Gastroesophageal sphincter (tissue), 4 donors: ENCODE data around the gene RHOA. TPM values are rescaled to one million over a fixed set of nuclear protein-coding genes. Genes with fewer than 3 reads are reported as not detected.
A peak's percentile ranks its signal among the peaks of the same experiment; 100 is the strongest.

Experiments used
- ATAC-seq: fragments of 150-250 bp; one replicate; pipeline ENCODE4 v1.9.1; 2016; ENCODE audit warnings: mild to moderate bottlenecking, moderate library complexity
- H3K27ac ChIP-seq, 4 donors: fragments of 200-600 bp; sonication (generic) in 3 of 4; 1 replicate in 3 of 4; 2 replicates in 1 of 4; pipeline ENCODE4 v1.5.1; 2016 to 2019
- H3K27me3 ChIP-seq: fragments of 200-600 bp; sonication (generic); one replicate; pipeline ENCODE4 v1.5.1; 2019
- H3K36me3 ChIP-seq, 2 donors: fragments of 200-600 bp; sonication (generic); one replicate each; pipeline ENCODE4 v1.5.1; 2019; ENCODE audit warnings: control low read depth in 1 of 2
- H3K4me1 ChIP-seq, 3 donors: fragments of 200-600 bp; sonication (generic); 1 replicate in 2 of 3; 2 replicates in 1 of 3; pipeline ENCODE4 v1.5.1; 2016 to 2019; ENCODE audit warnings: control low read depth in 2 of 3
- H3K4me3 ChIP-seq, 2 donors: fragments of 200-600 bp; sonication (generic); one replicate each; pipeline ENCODE4 v1.5.1; 2019; ENCODE audit warnings: mild to moderate bottlenecking in 1 of 2, moderate library complexity in 1 of 2
- H3K9me3 ChIP-seq, 3 donors: fragments of 200-600 bp; sonication (generic); one replicate each; pipeline ENCODE4 v1.5.1; 2017 to 2019; ENCODE audit warnings: control low read depth in 2 of 3
- CTCF ChIP-seq, 4 experiments: fragments of 200-600 bp in 2 of 4; fragments of 450-650 bp in 2 of 4; sonication (generic) in 1 of 4; IDR thresholded peaks; one replicate each; pipeline ENCODE4 v1.5.1; 2017 to 2019; ENCODE audit warnings: antibody characterized with exemption in 4 of 4, mild to moderate bottlenecking in 2 of 4, moderate library complexity in 2 of 4
- EP300 ChIP-seq: sonication (generic); formaldehyde crosslinking; IDR thresholded peaks from one replicate; pipeline ENCODE4 v1.6.1; 2017; ENCODE audit warnings: antibody characterized with exemption, mild to moderate bottlenecking
- POLR2A ChIP-seq, 2 donors: fragments of 450-650 bp; IDR thresholded peaks; one replicate each; pipeline ENCODE4 v1.6.1; 2017; ENCODE audit warnings: antibody characterized with exemption in 2 of 2, mild to moderate bottlenecking in 2 of 2, moderate library complexity in 1 of 2
- POLR2AphosphoS5 ChIP-seq: sonication (generic); formaldehyde crosslinking; IDR thresholded peaks from one replicate; pipeline ENCODE4 v1.6.1; 2017; ENCODE audit warnings: antibody characterized with exemption
- WGBS, 2 donors: methylation state at CpG; one replicate each; pipeline ENCODE4 v1.1.5; 2018; ENCODE audit warnings: low coverage in 1 of 2; 5-methylcytosine and 5-hydroxymethylcytosine counted together
- total RNA-seq, 4 donors: library from RNA; depleted of rRNA; stranded (reverse); fragments of >200 nt; gene quantifications; one replicate each; pipeline ENCODE4 v1.1.0, GENCODE V29; 2016

Gene RHOA
- total RNA-seq = 100 to 1,000 TPM; 401 to 524 (median 476) TPM

- Histone ChIP-seq H3K4me1 (peaks cover 0 to 75% (median 37%) of the 10 kb centered on the region in 3 donors), H3K27me3 (no peaks in the 10 kb centered on the region), H3K27ac (peak within 1 kb of the TSS; percentile 94 to 100 (median 98)), H3K36me3 (peaks cover 0 to 31% of the 10 kb centered on the region in 2 donors), H3K9me3 (no peaks in the 10 kb centered on the region), H3K4me3 (peak within 1 kb of the TSS; percentile 72 to 98)
- WGBS, 2 donors = 0% methylated on average over 1 of the region's 62 CpGs; no CpG with 5 or more reads in 1 of the 2 donors
- TF ChIP-seq EP300 = no peak
- TF ChIP-seq POLR2A (IDR thresholded peaks at IDR 0.05) = peak; percentile 91 to 94
- TF ChIP-seq CTCF (IDR thresholded peaks at IDR 0.05) = peak in 1 of 4 experiments; percentile 8
- peak; percentile 98 for TF ChIP-seq POLR2AphosphoS5
- ATAC-seq = peak; percentile 95
Observed at GRCh38 chr3:49411968-49412631, at the start of gene RHOA, which contains the start of gene TCTA. TSS of gene RHOA (minus strand) at chr3:49411976. CDS start at chr3:49375589, 36,387 bp downstream. TSS of gene TCTA (plus strand) at chr3:49412423. CDS start at chr3:49412427, 4 bp downstream.

- no peaks in the 10 kb centered on the region for H3K9me3 ChIP-seq
- peaks cover 0 to 14% (median 0%) of the 10 kb centered on the region in 3 donors for H3K4me1 ChIP-seq
- peak overlapping the region in 1 of 4 donors; percentile 47 for H3K27ac ChIP-seq
- WGBS, 2 donors = no CpG with 5 or more reads among the region's 4 CpGs
- TF ChIP-seq POLR2A (IDR thresholded peaks at IDR 0.05) (no peak), POLR2AphosphoS5 (no peak), EP300 (no peak), CTCF (IDR thresholded peaks at IDR 0.05) (no peak)
- no peaks in the 10 kb centered on the region for H3K36me3 ChIP-seq
- ATAC-seq = no peak
- no peak overlapping the region for H3K4me3 ChIP-seq
- no peaks in the 10 kb centered on the region for H3K27me3 ChIP-seq
Observed at GRCh38 chr3:49460956-49461355, 49.2 kb upstream of the RHOA start.

- Histone ChIP-seq H3K9me3 (no peaks in the 10 kb centered on the region), H3K4me1 (peaks cover 0 to 14% (median 0%) of the 10 kb centered on the region in 3 donors)
- ATAC-seq = no peak
Observed at GRCh38 chr3:49460188-49460890, 48.6 kb upstream of the RHOA start.

GRCh38 chr3:49456466-49456865 is 44.7 kb upstream of the RHOA start:
- Histone ChIP-seq H3K27ac (no peak overlapping the region), H3K4me3 (no peak overlapping the region), H3K4me1 (peaks cover 0 to 14% (median 0%) of the 10 kb centered on the region in 3 donors), H3K27me3 (no peaks in the 10 kb centered on the region), H3K9me3 (no peaks in the 10 kb centered on the region), H3K36me3 (no peaks in the 10 kb centered on the region)
- ATAC-seq = no peak
- 90% methylated on average over 3 of the region's 3 CpGs; no CpG with 5 or more reads in 1 of the 2 donors for WGBS, 2 donors
- TF ChIP-seq EP300 (no peak), CTCF (IDR thresholded peaks at IDR 0.05) (no peak), POLR2AphosphoS5 (no peak), POLR2A (IDR thresholded peaks at IDR 0.05) (no peak)

More at GRCh38 chr3:49460188-49460890, 48.6 kb upstream of the RHOA start:
- H3K27me3 ChIP-seq = no peaks in the 10 kb centered on the region
- TF ChIP-seq CTCF (IDR thresholded peaks at IDR 0.05) (no peak), EP300 (no peak), POLR2AphosphoS5 (no peak), POLR2A (IDR thresholded peaks at IDR 0.05) (no peak)
- WGBS, 2 donors = no CpG with 5 or more reads among the region's 2 CpGs
- no peak overlapping the region for H3K27ac ChIP-seq
- no peak overlapping the region for H3K4me3 ChIP-seq
- H3K36me3 ChIP-seq = no peaks in the 10 kb centered on the region
